SK-N-MC (cell line): Measurements from ENCODE around the gene KRT80.

Experiments used
- EZH2 ChIP-seq: fragments of 200-600 bp; sonication (generic); IDR thresholded peaks from one replicate; pipeline ENCODE4 v1.6.1; 2017; ENCODE audit warnings: antibody characterized with exemption
- POLR2AphosphoS5 ChIP-seq: IDR thresholded peaks from 2 replicates; pipeline ENCODE4 v1.6.1; 2012; ENCODE audit warnings: mild to moderate bottlenecking, low read depth, low read length, borderline replicate concordance

DNA sequence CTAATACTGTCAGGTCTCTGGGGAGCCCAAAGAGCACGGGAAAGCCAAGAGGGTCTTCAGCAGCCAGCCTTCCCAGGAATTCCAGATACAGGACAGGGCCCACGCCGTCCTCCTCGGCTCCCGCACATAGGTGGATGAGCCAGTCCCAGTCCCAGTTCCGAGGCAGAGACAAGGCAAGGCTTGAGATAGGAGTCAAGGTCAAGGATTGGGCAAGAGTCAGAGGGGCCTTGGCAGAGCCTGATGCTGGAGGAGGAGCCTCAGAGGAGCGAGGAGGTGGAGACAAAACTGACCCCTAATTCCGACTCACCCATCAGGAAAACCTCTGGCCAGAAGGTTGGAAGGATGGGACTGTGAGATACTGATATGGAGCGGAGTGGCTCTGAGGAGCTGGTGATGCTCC, 21.0 kb downstream of the KRT80 start:
- TF ChIP-seq EZH2 (no peak), POLR2AphosphoS5 (no peak)
